PC-9 (cell line): ENCODE results near the gene IYD.

Experiments used
- CTCF ChIP-seq: fragments of 200-600 bp; sonication (generic); conservative IDR thresholded peaks from 2 replicates; pipeline ENCODE4 v1.6.1; 2017; ENCODE audit warnings: mixed run types, antibody characterized with exemption, mild to moderate bottlenecking, moderate library complexity
- EZH2 ChIP-seq: fragments of 200-600 bp; sonication (generic); IDR thresholded peaks from 2 replicates; pipeline ENCODE4 v1.8.0; 2017; ENCODE audit warnings: antibody characterized with exemption, low read depth

GRCh38 chr6:150320442-150320841 lies 48.4 kb upstream of the IYD start:
- TF ChIP-seq EZH2 (no peak), CTCF (no peak)
